Measurements from ENCODE around the gene HEXIM1.
A peak's percentile ranks its signal among the peaks of the same experiment; 100 is the strongest.

Gene HEXIM1

GRCh38 chr17:45132572-45133463, 15.5 kb upstream of the HEXIM1 start:
- no peaks in the 10 kb centered on the region for H3K27me3 ChIP-seq (ENCODE audit: low read length)
- peaks cover 4% of the 10 kb centered on the region; the same call in 1 of the 2 replicates for H3F3A ChIP-seq (ENCODE audit: insufficient read depth)
- peak overlapping the region; percentile 95 for H2AFZ ChIP-seq (ENCODE audit: low read depth, low read length, severe bottlenecking)
- H3K9me2 ChIP-seq (replicated peaks; ENCODE audit: insufficient read depth, low read length), result no peaks in the 10 kb centered on the region
- peak overlapping the region; percentile 61 for H3K9ac ChIP-seq (ENCODE audit: low read length)
- TF ChIP-seq CTCF (IDR thresholded peaks at IDR 0.05; ENCODE audit: insufficient read depth, low read length, poor library complexity, severe bottlenecking) (peak; percentile 64), EZH2phosphoT487 (conservative IDR thresholded peaks at IDR 0.05; ENCODE audit: low read length) (no peak)
- H3K79me2 ChIP-seq (ENCODE audit: insufficient read depth, low read length), result no peaks in the 10 kb centered on the region
- H3K9me3 ChIP-seq (ENCODE audit: insufficient read depth, low read length), result no peaks in the 10 kb centered on the region
- peak overlapping the region; percentile 63 for H3K4me3 ChIP-seq (ENCODE audit: insufficient read depth, low read length, poor library complexity, severe bottlenecking)
- no peaks in the 10 kb centered on the region for H3K36me3 ChIP-seq (ENCODE audit: low read length)
- H3K4me2 ChIP-seq (ENCODE audit: low read depth, low read length, poor library complexity, severe bottlenecking), result peak overlapping the region; percentile 83
- peak overlapping the region; percentile 54 for H3K27ac ChIP-seq (ENCODE audit: low read depth, low read length)
- no peaks in the 10 kb centered on the region for H4K20me1 ChIP-seq (ENCODE audit: low read depth, low read length)

DNA sequence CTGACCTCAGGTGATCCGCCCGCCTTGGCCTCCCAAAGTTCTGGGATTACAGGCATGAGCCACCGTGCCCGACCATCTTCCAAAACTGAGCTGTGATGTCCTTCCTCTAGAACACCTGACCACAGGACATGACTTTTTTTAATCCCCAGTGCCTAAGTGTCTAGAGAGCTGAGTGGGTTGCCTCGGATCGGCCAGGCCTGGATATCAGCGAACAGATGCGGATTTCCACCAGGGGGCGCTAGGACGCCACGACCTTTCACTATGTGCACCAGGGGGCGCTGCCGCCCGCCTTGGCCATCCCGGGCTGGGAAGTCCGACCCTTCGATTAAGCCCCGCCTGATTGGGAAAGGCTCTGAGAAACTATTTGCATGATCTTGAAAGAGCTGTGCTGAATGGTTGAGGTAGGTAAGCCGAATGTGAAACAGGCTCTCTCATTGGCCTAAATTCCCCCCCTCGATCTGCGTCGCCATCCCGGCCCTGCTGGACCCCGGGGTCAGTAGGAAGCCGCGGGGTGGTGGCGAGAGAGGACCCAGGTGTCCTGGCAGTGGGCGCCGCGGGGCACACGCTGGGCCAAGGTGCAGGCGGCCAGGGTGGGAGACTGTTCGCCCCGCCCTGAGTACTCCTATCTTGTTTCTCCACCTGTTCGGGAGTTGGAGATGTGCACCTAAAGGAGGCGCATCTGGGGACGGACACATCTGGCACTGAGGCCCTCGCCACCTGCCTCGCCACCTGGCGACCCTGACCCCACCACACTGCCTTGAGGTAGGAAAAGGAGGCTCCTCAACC, 12.9 kb upstream of the HEXIM1 start, which contains the start of gene ACBD4:
Gene ACBD4, plus strand, starts transcription at position 496 of the 786 bp plus-strand sequence. CDS start 458 bp downstream, outside the sequence.
- Histone ChIP-seq H3K27me3 (ENCODE audit: low read length) (no peaks in the 10 kb centered on the region), H3K4me3 (ENCODE audit: insufficient read depth, low read length, poor library complexity, severe bottlenecking) (peak within 1 kb of the TSS; percentile 49), H2AFZ (ENCODE audit: low read depth, low read length, severe bottlenecking) (peak within 1 kb of the TSS; percentile 88), H3K27ac (ENCODE audit: low read depth, low read length) (no peak within 1 kb of the TSS), H4K20me1 (ENCODE audit: low read depth, low read length) (no peaks in the 10 kb centered on the region), H3K79me2 (ENCODE audit: insufficient read depth, low read length) (no peaks in the 10 kb centered on the region), H3K9ac (ENCODE audit: low read length) (peak within 1 kb of the TSS; percentile 51), H3K9me2 (replicated peaks; ENCODE audit: insufficient read depth, low read length) (no peaks in the 10 kb centered on the region), H3K4me2 (ENCODE audit: low read depth, low read length, poor library complexity, severe bottlenecking) (peak within 1 kb of the TSS; percentile 58), H3F3A (ENCODE audit: insufficient read depth) (peaks cover 4% of the 10 kb centered on the region; the same call in 1 of the 2 replicates), H3K36me3 (ENCODE audit: low read length) (no peaks in the 10 kb centered on the region), H3K9me3 (ENCODE audit: insufficient read depth, low read length) (no peaks in the 10 kb centered on the region)
- TF ChIP-seq CTCF (IDR thresholded peaks at IDR 0.05; ENCODE audit: insufficient read depth, low read length, poor library complexity, severe bottlenecking) (peak; percentile 100), EZH2phosphoT487 (conservative IDR thresholded peaks at IDR 0.05; ENCODE audit: low read length) (no peak)

- H3K9me2 ChIP-seq (replicated peaks; ENCODE audit: insufficient read depth, low read length), result no peaks in the 10 kb centered on the region
- H3K27ac ChIP-seq (ENCODE audit: low read depth, low read length), result no peak overlapping the region
- H3K27me3 ChIP-seq (ENCODE audit: low read length), result no peaks in the 10 kb centered on the region
- H3F3A ChIP-seq (ENCODE audit: insufficient read depth), result peaks cover 4% of the 10 kb centered on the region; the same call in 1 of the 2 replicates
- no peaks in the 10 kb centered on the region for H3K79me2 ChIP-seq (ENCODE audit: insufficient read depth, low read length)
- no peaks in the 10 kb centered on the region for H3K36me3 ChIP-seq (ENCODE audit: low read length)
- H3K4me3 ChIP-seq (ENCODE audit: insufficient read depth, low read length, poor library complexity, severe bottlenecking), result peak overlapping the region; percentile 49
- peak overlapping the region; percentile 88 for H2AFZ ChIP-seq (ENCODE audit: low read depth, low read length, severe bottlenecking)
- peak overlapping the region; percentile 58 for H3K4me2 ChIP-seq (ENCODE audit: low read depth, low read length, poor library complexity, severe bottlenecking)
- no peaks in the 10 kb centered on the region for H3K9me3 ChIP-seq (ENCODE audit: insufficient read depth, low read length)
- H4K20me1 ChIP-seq (ENCODE audit: low read depth, low read length), result no peaks in the 10 kb centered on the region
- peak overlapping the region; percentile 51 for H3K9ac ChIP-seq (ENCODE audit: low read length)
- TF ChIP-seq EZH2phosphoT487 (conservative IDR thresholded peaks at IDR 0.05; ENCODE audit: low read length) (no peak), CTCF (IDR thresholded peaks at IDR 0.05; ENCODE audit: insufficient read depth, low read length, poor library complexity, severe bottlenecking) (no peak)
Measured at GRCh38 chr17:45135978-45136791, 12.1 kb upstream of the HEXIM1 start.

Data from SU-DHL-6 (cell line).